ENCODE data around the gene THAP5.

THAP5 gene, protein sequence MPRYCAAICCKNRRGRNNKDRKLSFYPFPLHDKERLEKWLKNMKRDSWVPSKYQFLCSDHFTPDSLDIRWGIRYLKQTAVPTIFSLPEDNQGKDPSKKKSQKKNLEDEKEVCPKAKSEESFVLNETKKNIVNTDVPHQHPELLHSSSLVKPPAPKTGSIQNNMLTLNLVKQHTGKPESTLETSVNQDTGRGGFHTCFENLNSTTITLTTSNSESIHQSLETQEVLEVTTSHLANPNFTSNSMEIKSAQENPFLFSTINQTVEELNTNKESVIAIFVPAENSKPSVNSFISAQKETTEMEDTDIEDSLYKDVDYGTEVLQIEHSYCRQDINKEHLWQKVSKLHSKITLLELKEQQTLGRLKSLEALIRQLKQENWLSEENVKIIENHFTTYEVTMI

DNA sequence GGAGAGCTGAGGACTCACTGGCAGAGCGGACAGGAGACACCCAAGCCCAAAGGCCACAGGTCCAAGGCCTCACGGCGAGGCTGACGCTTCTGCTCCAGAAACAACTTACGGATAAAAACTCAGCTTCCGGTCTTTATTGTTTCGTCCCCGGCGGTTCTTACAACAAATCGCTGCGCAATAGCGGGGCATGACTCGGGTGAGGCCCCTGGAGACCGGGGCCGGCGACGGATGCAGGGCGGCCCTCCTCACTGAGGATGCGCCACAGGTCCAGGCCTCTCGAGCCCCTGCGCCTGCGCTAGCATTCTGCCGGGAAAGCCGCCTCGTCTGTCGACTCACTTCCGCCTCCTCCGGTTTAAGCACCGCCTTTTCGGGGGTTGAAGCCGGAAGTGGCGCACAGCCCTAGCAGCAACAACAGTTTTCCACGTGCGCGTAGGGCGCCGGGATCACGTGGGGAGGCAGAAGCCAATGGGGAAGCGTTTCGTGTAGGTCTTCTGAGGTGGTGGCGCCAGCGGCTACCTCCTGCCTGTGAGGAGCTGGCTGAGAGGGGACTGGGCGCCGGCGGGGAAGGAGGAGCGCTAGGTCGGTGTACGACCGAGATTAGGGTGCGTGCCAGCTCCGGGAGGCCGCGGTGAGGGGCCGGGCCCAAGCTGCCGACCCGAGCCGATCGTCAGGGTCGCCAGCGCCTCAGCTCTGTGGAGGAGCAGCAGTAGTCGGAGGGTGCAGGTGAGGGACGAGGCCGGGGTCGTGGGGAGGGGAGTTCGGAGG lies at the start of gene THAP5, which contains the start of gene DNAJB9:
THAP5 (minus strand) TSS at position 326 of the 765 bp plus-strand sequence; CDS start at position 189, 137 bp downstream.
DNAJB9 (plus strand) TSS at position 494 of the 765 bp plus-strand sequence. CDS start 1,853 bp downstream, outside the sequence.
- peak; percentile 99 for DNase-seq

DNA sequence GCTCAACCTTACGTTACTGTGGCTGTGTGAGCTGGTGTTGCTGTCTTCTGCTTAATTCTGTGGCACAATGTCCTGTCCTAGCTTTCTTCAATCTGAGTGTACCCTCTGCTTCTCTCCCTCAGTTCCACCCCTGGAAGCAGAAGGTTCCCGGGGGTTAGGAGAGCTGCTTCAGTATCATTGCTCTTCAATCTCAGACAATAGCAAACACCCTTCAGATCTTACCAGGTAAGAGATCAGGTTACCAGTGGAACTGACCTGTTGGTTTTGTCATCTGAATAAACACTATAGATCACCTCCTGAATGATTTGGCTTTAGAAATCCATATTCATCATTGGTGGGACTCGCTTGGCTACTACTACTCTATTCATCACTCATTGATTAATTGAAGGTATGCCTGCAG lies 48.5 kb upstream of the THAP5 start:
- DNase-seq = no peak

DNA sequence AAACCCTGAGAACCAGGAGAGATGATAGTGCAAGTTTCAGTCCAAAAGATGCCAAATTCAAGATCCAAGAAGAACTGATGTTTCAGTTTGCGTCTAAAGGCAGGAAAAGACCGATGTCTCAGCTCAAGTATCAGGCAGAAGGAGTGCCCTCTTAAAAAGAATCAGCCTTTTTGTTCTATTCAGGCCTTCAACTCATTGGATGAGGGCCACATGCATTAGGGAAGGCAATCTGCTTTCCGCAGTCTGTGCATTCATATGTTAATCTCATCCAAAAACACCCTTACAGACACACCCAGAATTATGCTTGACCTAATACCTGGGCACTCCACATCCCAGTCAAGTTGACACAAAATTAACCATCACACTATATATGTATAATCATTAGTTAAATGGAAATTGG lies 45.4 kb upstream of the THAP5 start:
- no peak for DNase-seq

- DNase-seq = no peak
These were observed 44.5 kb upstream of the THAP5 start for GRCh38 chr7:108613949-108614381.

DNA sequence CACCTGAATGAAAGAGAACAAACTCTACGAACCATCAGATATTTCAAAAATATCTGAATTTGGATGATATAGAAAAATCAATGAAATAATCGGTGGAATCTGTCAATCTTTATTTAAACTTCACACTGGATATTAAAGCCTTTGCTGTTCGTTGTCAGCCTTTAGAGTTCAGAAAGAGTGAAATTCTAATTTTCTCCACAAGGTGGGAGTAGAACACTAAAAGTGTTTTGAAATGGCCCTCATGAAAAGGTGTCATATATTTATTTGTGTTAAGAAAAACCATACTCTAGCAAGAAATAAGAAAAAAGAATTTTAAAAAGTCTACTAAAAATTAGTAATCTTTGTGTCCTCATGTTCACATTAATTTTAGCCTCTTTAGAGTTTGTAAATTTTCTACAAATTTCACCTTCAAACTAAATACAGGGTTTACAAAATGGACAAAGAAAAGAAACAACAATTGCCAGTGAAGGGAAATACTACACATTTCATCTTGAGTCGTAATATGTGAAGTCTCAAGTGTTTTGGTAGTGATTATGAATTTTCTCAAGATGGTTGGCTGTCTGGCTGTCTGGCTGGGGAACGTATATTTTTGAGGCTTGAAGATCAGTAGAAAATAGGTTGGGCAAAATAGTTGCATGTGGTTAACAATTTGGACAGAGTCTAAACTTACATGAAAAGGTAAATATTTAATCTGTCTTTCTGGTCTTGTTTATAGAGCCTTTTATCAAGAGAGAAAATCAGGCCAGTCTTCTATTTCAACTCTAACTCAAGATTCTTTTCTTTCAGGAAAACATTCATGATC lies 43.8 kb upstream of the THAP5 start:
- DNase-seq = no peak

GRCh38 chr7:108611268-108611667 lies 41.8 kb upstream of the THAP5 start:
- no peak for DNase-seq

DNA sequence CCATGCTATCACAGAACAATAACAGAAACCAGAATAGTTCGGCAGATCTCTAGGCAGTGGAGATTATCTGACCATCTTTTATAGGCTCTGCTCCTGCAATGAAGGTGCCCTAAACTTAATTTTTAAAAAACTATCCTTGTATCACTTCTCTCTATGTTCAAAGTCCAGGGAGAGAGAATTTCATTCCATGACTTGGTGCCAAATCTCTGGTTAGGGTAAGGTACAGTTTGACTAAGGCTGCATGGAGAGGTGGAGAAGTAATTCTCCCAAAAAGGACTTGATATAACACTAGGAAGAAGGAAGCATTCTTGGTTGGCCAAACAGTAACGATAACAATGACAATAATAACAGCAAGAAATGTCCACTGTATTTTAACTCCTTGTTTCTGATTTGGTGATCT lies 40.1 kb upstream of the THAP5 start:
- DNase-seq = no peak

DNA sequence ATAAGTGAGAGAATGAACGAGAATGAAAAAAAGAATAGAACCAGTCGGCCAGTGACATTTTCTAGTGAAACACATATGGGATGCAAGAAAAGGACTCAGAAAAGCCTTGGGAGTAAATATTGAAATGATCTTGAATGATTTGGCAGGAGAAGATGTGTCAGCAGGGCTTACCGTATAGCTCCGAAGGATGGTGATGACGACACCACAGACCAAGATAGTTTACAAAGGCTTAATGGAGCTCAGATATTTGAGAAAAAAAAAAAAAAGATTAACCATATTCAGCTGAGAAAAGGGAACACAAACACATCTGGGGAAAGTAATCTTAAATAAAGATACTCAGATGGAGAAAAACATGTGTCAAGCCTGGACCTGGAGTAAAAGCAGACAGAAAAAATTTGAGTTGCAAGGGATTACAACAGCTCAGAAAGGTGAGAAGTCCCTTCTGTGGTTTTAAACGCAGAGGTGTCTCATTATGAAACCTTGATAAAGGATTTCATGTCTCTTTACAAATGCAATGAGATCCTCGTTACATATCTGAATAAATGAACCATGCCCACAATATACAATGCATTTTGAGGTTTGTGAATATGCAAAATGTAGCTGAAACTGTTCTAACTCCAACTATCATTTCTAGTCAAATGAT lies 36.2 kb upstream of the THAP5 start:
- DNase-seq = no peak

GRCh38 chr7:108604307-108605077 lies 35.0 kb upstream of the THAP5 start:
- no peak for DNase-seq

DNA sequence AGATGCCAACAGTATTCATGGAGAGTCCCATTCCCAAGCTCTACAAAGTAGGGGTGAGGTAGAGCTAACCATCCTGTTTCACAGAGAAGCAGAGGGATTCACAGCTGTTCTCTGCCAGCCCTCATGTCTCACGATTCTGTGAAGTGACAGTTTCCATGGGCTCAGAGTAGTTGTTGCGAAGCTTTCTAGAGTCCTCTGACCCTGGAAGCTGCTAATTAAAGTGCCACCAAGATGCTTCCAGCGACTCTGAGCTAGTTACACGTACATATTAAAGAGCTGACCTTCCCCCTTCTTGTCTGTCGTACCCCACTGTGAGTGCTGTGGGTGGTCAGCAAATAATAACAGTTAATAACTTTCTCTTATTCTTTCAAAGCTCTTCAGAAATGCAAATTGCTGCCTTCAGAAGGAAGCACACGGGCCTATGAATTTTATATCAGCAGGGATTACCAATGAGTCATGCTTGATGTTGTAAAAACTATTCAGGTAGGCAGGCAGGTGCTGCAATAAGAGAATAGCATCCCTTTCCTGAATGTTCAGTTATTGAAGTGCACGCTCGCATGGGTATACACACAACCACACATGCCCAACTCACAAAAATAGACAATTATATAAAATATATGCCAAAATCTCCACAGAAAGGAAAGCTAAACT lies 34.3 kb upstream of the THAP5 start:
- DNase-seq = no peak

DNA sequence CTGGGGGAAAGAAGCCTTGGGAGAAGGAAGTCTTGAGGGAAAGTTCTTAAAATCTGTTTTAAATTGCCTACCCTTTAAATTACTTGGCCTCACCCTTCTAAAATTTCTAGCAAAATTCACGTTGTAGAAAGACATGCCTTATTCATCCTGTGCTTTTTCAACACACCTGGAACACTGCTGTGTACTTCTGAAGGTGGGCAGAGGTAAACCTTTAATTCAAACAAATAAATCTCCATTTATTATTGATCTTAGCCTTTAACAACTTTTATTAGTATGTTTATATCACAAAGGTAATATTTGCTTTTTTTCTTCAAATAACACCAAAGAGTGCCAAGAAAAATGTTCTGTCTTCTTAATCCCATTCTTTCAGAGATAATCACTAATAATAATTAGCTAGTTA lies 30.9 kb upstream of the THAP5 start:
- no peak for DNase-seq

DNA sequence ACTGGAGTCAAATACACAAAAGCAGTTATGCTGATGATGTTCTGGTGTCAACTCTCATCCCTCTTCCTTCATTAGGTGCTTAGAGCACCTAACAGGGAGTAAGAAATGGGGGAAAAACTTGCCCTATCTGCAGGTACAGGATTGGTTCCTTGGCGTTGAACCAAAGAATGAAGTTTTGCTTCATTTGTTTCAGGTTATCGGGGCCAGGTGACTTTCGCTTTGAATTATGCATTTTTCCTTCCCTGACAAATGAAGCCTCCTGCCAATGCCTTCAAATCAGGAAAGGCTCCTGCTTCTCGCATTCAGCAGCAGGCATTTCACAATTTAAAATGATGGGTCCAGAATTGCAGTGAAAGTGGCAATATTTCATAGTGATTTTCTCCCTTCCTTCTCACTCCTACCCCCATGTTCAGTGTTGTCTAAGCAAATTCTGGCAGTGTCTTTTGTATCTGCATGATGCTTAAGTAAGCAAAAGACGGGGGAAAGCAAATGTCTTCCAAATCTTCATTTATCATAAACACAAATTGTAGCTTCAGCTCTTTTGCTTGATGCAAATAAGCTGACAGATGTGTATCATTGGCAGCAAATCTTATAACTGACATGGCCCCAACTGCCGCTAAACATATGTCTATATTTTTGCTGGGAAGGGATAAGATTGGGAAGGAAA lies 29.5 kb upstream of the THAP5 start:
- DNase-seq = no peak

GRCh38 chr7:108598153-108598552 lies 28.6 kb upstream of the THAP5 start:
- DNase-seq = no peak

- no peak for DNase-seq
These were observed 27.1 kb upstream of the THAP5 start for GRCh38 chr7:108596560-108596959.

GRCh38 chr7:108592646-108593201 lies 23.2 kb upstream of the THAP5 start:
- DNase-seq = no peak

- no peak for DNase-seq
These were observed 21.1 kb upstream of the THAP5 start for GRCh38 chr7:108590606-108591005.

DNA sequence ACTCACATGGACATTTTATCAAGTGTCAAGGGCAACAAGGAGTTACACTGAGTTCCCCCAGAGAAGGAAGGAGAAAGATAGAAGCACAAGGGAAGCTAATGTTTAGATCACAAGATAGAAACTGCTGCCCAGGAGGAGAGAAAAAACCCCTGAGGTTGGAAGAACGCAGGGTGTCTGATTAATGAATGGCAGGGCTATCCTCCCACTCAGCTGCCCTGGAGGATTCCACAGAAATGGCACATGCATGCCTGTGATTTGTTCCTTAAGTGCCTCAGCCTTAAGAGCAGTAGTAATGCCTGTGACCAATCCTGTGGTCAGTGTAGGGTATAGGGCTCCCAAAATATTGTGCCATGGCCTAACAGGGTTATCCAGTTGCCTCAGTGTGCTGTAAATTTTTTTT lies 20.4 kb upstream of the THAP5 start:
- DNase-seq = no peak

DNA sequence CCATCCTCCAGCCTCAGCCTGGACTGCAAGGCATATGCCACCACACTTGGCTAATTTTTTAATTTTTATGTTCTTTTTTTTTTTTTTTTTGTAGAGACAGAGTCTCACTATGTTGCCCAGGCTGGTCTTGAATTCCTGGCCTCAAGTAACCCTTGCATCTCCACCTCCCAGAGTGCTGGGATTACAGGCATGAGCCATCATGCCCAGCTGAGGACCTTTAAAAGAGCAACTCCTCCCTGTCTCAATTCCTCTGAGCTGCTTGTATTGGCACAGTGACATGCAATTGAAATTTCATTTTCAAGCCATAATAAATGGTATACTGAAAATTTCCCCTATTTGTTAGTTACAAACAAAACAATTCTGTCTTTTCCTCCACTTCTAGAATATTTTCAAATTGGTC lies 19.7 kb upstream of the THAP5 start:
- DNase-seq = no peak

- DNase-seq = no peak
These were observed 16.8 kb upstream of the THAP5 start for GRCh38 chr7:108586274-108586710.

DNA sequence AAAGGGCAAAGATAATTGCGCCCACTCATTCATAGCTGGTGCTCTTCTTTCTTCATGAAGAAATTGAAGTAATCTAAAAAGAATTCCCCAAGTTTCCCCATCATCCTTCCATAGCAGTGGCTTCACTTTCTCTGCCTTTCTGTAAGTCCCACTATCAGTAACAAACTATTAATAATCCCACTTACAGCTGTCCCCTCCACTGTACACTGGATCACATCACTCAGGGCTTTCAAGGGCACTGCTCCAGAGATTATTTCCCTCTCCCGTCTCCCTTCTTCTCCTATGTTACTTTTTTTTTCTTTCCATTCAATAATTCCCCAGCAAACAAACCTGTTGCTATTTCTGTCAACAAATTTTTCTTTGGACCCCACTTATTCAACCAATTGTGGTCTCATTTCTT lies 16.3 kb upstream of the THAP5 start:
- no peak for DNase-seq

All from NCI-H1048 (cell line).